CD14-positive monocyte (primary cell): ENCODE results near the gene RER1. TPM values are rescaled to one million over a fixed set of nuclear protein-coding genes. Genes with fewer than 3 reads are reported as not detected.

ENCODE experiments used
- DNase-seq, 3 donors: peaks; one replicate each; pipeline ENCODE4 v3.0.0-alpha.2; 2011 to 2022
- H2AFZ ChIP-seq: 2 replicates; pipeline ENCODE4 v1.6.0; 2012; ENCODE audit warnings: mild to moderate bottlenecking, low read depth, low read length, inconsistent platforms; ENCODE audit not compliant: insufficient read depth, poor library complexity, severe bottlenecking
- H3K27ac ChIP-seq, 2 donors: 1 replicate in 1 of 2; 2 replicates in 1 of 2; pipeline ENCODE4 v1.5.1; 2012 to 2013; ENCODE audit warnings: low read length in 2 of 2, control low read depth in 1 of 2, inconsistent platforms in 1 of 2, low read depth in 1 of 2, mild to moderate bottlenecking in 1 of 2
- H3K27me3 ChIP-seq, 2 donors: one replicate each; pipeline versions ENCODE4 v1.6.0 to v1.6.1; 2011 to 2013; ENCODE audit warnings: low read length in 2 of 2; ENCODE audit not compliant: control insufficient read depth in 2 of 2, insufficient read depth in 2 of 2
- H3K36me3 ChIP-seq, 2 donors: replicated peaks in 1 of 2; 1 replicate in 1 of 2; 2 replicates in 1 of 2; pipeline versions ENCODE4 v1.5.1 to v1.6.1; 2012 to 2013; ENCODE audit warnings: low read length in 2 of 2, control low read depth in 1 of 2, inconsistent platforms in 1 of 2, mild to moderate bottlenecking in 1 of 2; ENCODE audit not compliant: insufficient read depth in 2 of 2, control insufficient read depth in 1 of 2
- H3K4me1 ChIP-seq, 2 donors: 1 replicate in 1 of 2; 2 replicates in 1 of 2; pipeline versions ENCODE4 v1.5.1 to v1.6.1; 2012 to 2013; ENCODE audit warnings: low read length in 2 of 2, control low read depth in 1 of 2, inconsistent platforms in 1 of 2, mild to moderate bottlenecking in 1 of 2, moderate library complexity in 1 of 2; ENCODE audit not compliant: insufficient read depth in 2 of 2, control insufficient read depth in 1 of 2
- H3K4me2 ChIP-seq: replicated peaks from 2 replicates; pipeline ENCODE3; 2012; ENCODE audit warnings: low read length, moderate library complexity, mild to moderate bottlenecking; ENCODE audit not compliant: poor library complexity, severe bottlenecking; ENCODE audit errors: extremely low read depth
- H3K4me3 ChIP-seq, 3 experiments: fragments of 200-600 bp in 1 of 3; sonication (generic) in 1 of 3; replicated peaks in 1 of 3; 1 replicate in 2 of 3; 2 replicates in 1 of 3; pipeline ENCODE4 v1.5.1; 2011 to 2013; ENCODE audit warnings: low read length in 3 of 3, mild to moderate bottlenecking in 3 of 3, control low read depth in 2 of 3, low read depth in 2 of 3, inconsistent platforms in 1 of 3, moderate library complexity in 1 of 3
- H3K79me2 ChIP-seq: 2 replicates; pipeline ENCODE4 v1.6.0; 2012; ENCODE audit warnings: mild to moderate bottlenecking, control low read depth, inconsistent platforms, low read length, moderate library complexity; ENCODE audit not compliant: insufficient read depth
- H3K9ac ChIP-seq: 2 replicates; pipeline ENCODE4 v1.6.0; 2017; ENCODE audit warnings: low read length, mild to moderate bottlenecking; ENCODE audit not compliant: insufficient read depth, poor library complexity, severe bottlenecking
- H3K9me3 ChIP-seq, 2 donors: replicated peaks in 1 of 2; 1 replicate in 1 of 2; 2 replicates in 1 of 2; pipeline versions ENCODE4 v1.5.1 to v1.6.1; 2012 to 2013; ENCODE audit warnings: low read length in 2 of 2, control low read depth in 1 of 2; ENCODE audit not compliant: control insufficient read depth in 1 of 2, insufficient read depth in 1 of 2
- H4K20me1 ChIP-seq: 2 replicates; pipeline ENCODE4 v1.6.0; 2012; ENCODE audit warnings: mild to moderate bottlenecking, low read length, control low read depth, moderate library complexity; ENCODE audit not compliant: insufficient read depth
- H3K27ac Mint-ChIP-seq, 7 donors: one replicate each; pipeline ENCODE4 v1.8.0; 2020; ENCODE audit warnings: mild to moderate bottlenecking in 7 of 7, mixed read lengths in 7 of 7, moderate library complexity in 6 of 7, inconsistent platforms in 2 of 7
- H3K27me3 Mint-ChIP-seq, 3 donors: one replicate each; pipeline ENCODE4 v1.8.0; 2021 to 2022; ENCODE audit warnings: low read depth in 3 of 3, mild to moderate bottlenecking in 3 of 3, mixed read lengths in 3 of 3, moderate library complexity in 3 of 3, inconsistent platforms in 1 of 3
- H3K36me3 Mint-ChIP-seq, 2 donors: one replicate each; pipeline ENCODE4 v1.8.0; 2020; ENCODE audit warnings: mixed read lengths in 2 of 2, inconsistent platforms in 1 of 2, mild to moderate bottlenecking in 1 of 2
- H3K4me1 Mint-ChIP-seq: one replicate; pipeline ENCODE4 v1.8.0; 2020; ENCODE audit warnings: mild to moderate bottlenecking, mixed read lengths
- H3K4me3 Mint-ChIP-seq, 2 donors: one replicate each; pipeline ENCODE4 v1.8.0; 2020; ENCODE audit warnings: mild to moderate bottlenecking in 2 of 2, mixed read lengths in 2 of 2, moderate library complexity in 1 of 2
- H3K9me3 Mint-ChIP-seq, 7 donors: one replicate each; pipeline ENCODE4 v1.8.0; 2020 to 2022; ENCODE audit warnings: mixed read lengths in 7 of 7, mild to moderate bottlenecking in 6 of 7, moderate library complexity in 6 of 7, inconsistent platforms in 2 of 7
- CTCF ChIP-seq: fragments of 200-600 bp; IDR thresholded peaks from one replicate; pipeline ENCODE4 v1.8.0; 2022; ENCODE audit warnings: antibody characterized with exemption, mild to moderate bottlenecking
- WGBS: methylation state at CpG from one replicate; pipeline ENCODE4 v1.1.5; 2013; ENCODE audit warnings: missing lambda C conversion rate; ENCODE audit not compliant: insufficient coverage; 5-methylcytosine and 5-hydroxymethylcytosine counted together
- intact Hi-C, 2 donors: fragments of 100-400 bp; cut with micrococcal nuclease; formaldehyde crosslinking; loops; one replicate each; pipeline versions ENCODE4 v1.15.0 to v1.15.1; 2023
- polyA plus RNA-seq, 3 donors: library from polyadenylated mRNA; depleted of rRNA in 1 of 3; unstranded in 2 of 3; stranded (reverse) in 1 of 3; fragments of 300-500 nt in 2 of 3; fragments of >200 nt in 1 of 3; fragmentation: Illumina TruSeq in 2 of 3; gene quantifications; 1 replicate in 2 of 3; 2 replicates in 1 of 3; pipeline ENCODE4 v1.2.3, GENCODE V29; 2012 to 2021

Gene RER1
- polyA plus RNA-seq, 3 donors: 98.3 to 235 (median 193) TPM

DNA sequence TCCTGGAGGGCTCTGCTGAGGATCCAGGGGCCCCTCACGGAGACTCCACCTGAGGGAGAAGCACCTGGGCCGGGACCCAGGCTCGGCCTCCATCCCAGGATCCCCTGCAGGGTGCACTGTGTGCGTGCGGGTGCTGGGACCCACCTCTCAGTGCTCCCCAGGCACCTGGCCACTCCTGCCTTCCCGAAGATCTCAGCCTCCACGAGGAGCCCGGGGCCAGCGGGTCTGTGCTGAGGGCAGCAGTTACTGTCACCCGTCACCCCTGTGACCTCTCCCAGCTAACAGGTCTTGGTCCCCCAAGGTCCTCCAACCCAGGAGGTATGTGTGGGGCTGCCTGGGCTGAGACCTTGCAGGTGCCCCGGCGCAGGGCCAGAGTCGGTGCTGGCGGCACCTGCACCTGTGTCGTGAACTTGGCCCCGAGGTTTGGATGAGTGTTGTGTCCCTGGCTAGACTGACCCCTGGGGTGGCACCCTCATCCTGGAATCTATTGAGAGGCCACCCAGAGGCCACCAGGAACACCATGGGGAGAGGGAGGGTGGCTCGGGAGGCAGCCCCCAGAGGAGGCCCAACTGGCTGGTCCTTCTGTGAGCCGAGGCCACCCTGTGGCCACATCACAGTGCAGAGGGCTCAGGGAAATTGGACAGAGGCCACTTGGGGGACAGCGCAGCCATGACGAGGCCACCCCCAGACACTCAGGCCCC, 17.9 kb upstream of the RER1 start:
- Histone ChIP-seq H3K9ac (no peak overlapping the region), H3K27ac (no peak overlapping the region), H3K4me2 (no peak overlapping the region), H4K20me1 (no peaks in the 10 kb centered on the region), H3K79me2 (no peaks in the 10 kb centered on the region), H3K4me3 (no peak overlapping the region), H3K9me3 (no peaks in the 10 kb centered on the region), H3K27me3 (no peaks in the 10 kb centered on the region), H3K36me3 (no peaks in the 10 kb centered on the region), H3K4me1 (no peaks in the 10 kb centered on the region), H2AFZ (no peak overlapping the region)
- DNase-seq: no peak
- H3K9me3 Mint-ChIP-seq: peaks cover 0 to 3% (median 0%) of the 10 kb centered on the region in 7 donors
- 94% methylated on average over 17 of the region's 20 CpGs for WGBS
- H3K4me3 Mint-ChIP-seq: no peak overlapping the region
- intact Hi-C loops: loop anchor here in 1 of 2 donors (5.0 kb wide), 1 partner anchor 46 kb away; no protein-coding TSS in a partner anchor
- no peaks in the 10 kb centered on the region for H3K36me3 Mint-ChIP-seq
- no peaks in the 10 kb centered on the region for H3K4me1 Mint-ChIP-seq
- peaks cover 0 to 1% (median 0%) of the 10 kb centered on the region in 3 donors for H3K27me3 Mint-ChIP-seq
- no peak overlapping the region for H3K27ac Mint-ChIP-seq
- no peak for TF ChIP-seq CTCF

- Histone ChIP-seq H2AFZ (no peak overlapping the region), H3K27me3 (no peaks in the 10 kb centered on the region), H3K36me3 (no peaks in the 10 kb centered on the region), H3K4me2 (no peak overlapping the region), H3K9me3 (no peaks in the 10 kb centered on the region), H3K4me1 (peaks cover 0 to under 1% of the 10 kb centered on the region in 2 donors), H4K20me1 (no peaks in the 10 kb centered on the region), H3K4me3 (no peak overlapping the region), H3K79me2 (no peaks in the 10 kb centered on the region), H3K27ac (no peak overlapping the region), H3K9ac (no peak overlapping the region)
- peaks cover 0 to 1% (median 0%) of the 10 kb centered on the region in 3 donors for H3K27me3 Mint-ChIP-seq
- peaks cover 0 to 5% (median 0%) of the 10 kb centered on the region in 7 donors for H3K9me3 Mint-ChIP-seq
- TF ChIP-seq CTCF: no peak
- intact Hi-C loops: loop anchor here in 1 of 2 donors (5.0 kb wide), 1 partner anchor 47 kb away; no protein-coding TSS in a partner anchor
- H3K4me1 Mint-ChIP-seq: peaks cover 6% of the 10 kb centered on the region
- no peak for DNase-seq
- WGBS: 98% methylated on average over 4 of the region's 17 CpGs
- no peak overlapping the region for H3K4me3 Mint-ChIP-seq
- no peaks in the 10 kb centered on the region for H3K36me3 Mint-ChIP-seq
- H3K27ac Mint-ChIP-seq: no peak overlapping the region
These were observed 17.1 kb upstream of the RER1 start for GRCh38 chr1:2374252-2375155.
